IMR-90 (cell line): ENCODE results near the gene GALNT17. TPM values are rescaled to one million over a fixed set of nuclear protein-coding genes. Genes with fewer than 3 reads are reported as not detected.
A peak's percentile ranks its signal among the peaks of the same experiment; 100 is the strongest.

Experiments
- ATAC-seq: fragments of 200-7000 bp; cut with Tn5 transposase; 2 replicates; pipeline ENCODE4 v1.9.1; 2020; ENCODE audit warnings: low read depth, mild to moderate bottlenecking, moderate library complexity
- BruUV-seq: library from RNA; stranded (reverse); fragments of 400-500 nt; replicated peaks from 2 replicates; lab custom pipeline; 2021; lab: Mats Ljungman, UMichigan
- CTCF ChIA-PET: fragments of 300-600 bp; formaldehyde crosslinking; extraction: SDS; loops from one replicate; lab custom pipeline; 2021; ENCODE audit warnings: antibody characterized with exemption; lab: Yijun Ruan, JAX
- POLR2A ChIA-PET: fragments of 300-600 bp; sonication (Branson Sonifier 250); formaldehyde crosslinking; loops from one replicate; lab custom pipeline; 2022; ENCODE audit warnings: antibody characterized with exemption; ENCODE audit not compliant: unreplicated experiment; lab: Charles Lee
- DNase-seq: peaks from one replicate; pipeline ENCODE4 v3.0.0; 2013
- H2AFZ ChIP-seq: replicated peaks from 2 replicates; pipeline ENCODE3; 2013; ENCODE audit warnings: low read length, mild to moderate bottlenecking; ENCODE audit not compliant: poor library complexity
- H2AK5ac ChIP-seq: 2 replicates; pipeline ENCODE4 v1.6.1; 2013; ENCODE audit warnings: low read depth, low read length, inconsistent platforms
- H2AK9ac ChIP-seq: replicated peaks from 2 replicates; pipeline ENCODE3; 2013; ENCODE audit warnings: mild to moderate bottlenecking, low read depth, low read length, moderate library complexity; ENCODE audit not compliant: poor library complexity
- H2BK120ac ChIP-seq: 2 replicates; pipeline ENCODE4 v1.6.1; 2013; ENCODE audit warnings: low read depth, low read length, inconsistent platforms
- H2BK15ac ChIP-seq: 3 replicates; pipeline ENCODE4 v1.6.1; 2013; ENCODE audit warnings: low read depth, low read length, inconsistent platforms
- H2BK20ac ChIP-seq: 2 replicates; pipeline ENCODE4 v1.6.1; 2013; ENCODE audit warnings: low read depth, mild to moderate bottlenecking, inconsistent platforms, low read length, moderate library complexity
- H2BK5ac ChIP-seq: 2 replicates; pipeline ENCODE4 v1.6.1; 2013; ENCODE audit warnings: mild to moderate bottlenecking, low read depth, low read length, inconsistent platforms; ENCODE audit not compliant: poor library complexity, severe bottlenecking
- H3K14ac ChIP-seq: replicated peaks from 2 replicates; pipeline ENCODE4 v1.6.1; 2013; ENCODE audit warnings: low read depth, low read length, inconsistent platforms
- H3K18ac ChIP-seq: 2 replicates; pipeline ENCODE4 v1.6.1; 2013; ENCODE audit warnings: low read depth, low read length, control low read depth
- H3K23ac ChIP-seq: 2 replicates; pipeline ENCODE4 v1.6.1; 2013; ENCODE audit warnings: low read depth, low read length, inconsistent platforms
- H3K27ac ChIP-seq: 2 replicates; pipeline ENCODE4 v1.5.1; 2013; ENCODE audit warnings: mild to moderate bottlenecking, control low read depth, low read length; ENCODE audit not compliant: insufficient read depth
- H3K27me3 ChIP-seq: 2 replicates; pipeline ENCODE4 v1.6.1; 2013; ENCODE audit warnings: low read length; ENCODE audit not compliant: control insufficient read depth, insufficient read depth
- H3K36me3 ChIP-seq: 2 replicates; pipeline ENCODE4 v1.6.1; 2013; ENCODE audit warnings: low read length, mixed read lengths; ENCODE audit not compliant: control insufficient read depth, insufficient read depth
- H3K4ac ChIP-seq: 2 replicates; pipeline ENCODE4 v1.6.1; 2013; ENCODE audit warnings: low read depth, low read length, inconsistent platforms
- H3K4me1 ChIP-seq: 2 replicates; pipeline ENCODE4 v1.6.1; 2013; ENCODE audit warnings: low read length, mixed read lengths; ENCODE audit not compliant: control insufficient read depth, insufficient read depth
- H3K4me2 ChIP-seq: 2 replicates; pipeline ENCODE4 v1.6.1; 2013; ENCODE audit warnings: low read depth, mild to moderate bottlenecking, control low read depth, low read length, moderate library complexity
- H3K4me3 ChIP-seq: 2 replicates; pipeline ENCODE4 v1.5.1; 2013; ENCODE audit warnings: low read depth, mild to moderate bottlenecking, control low read depth, low read length, moderate library complexity; ENCODE audit not compliant: insufficient read depth
- H3K56ac ChIP-seq: 2 replicates; pipeline ENCODE4 v1.6.1; 2013; ENCODE audit warnings: low read length, inconsistent platforms; ENCODE audit not compliant: insufficient read depth; ENCODE audit errors: extremely low read depth
- H3K79me1 ChIP-seq, 2 experiments: 2 replicates each; pipeline ENCODE4 v1.6.1; 2013; ENCODE audit warnings: low read length in 2 of 2, inconsistent platforms in 1 of 2, low read depth in 1 of 2
- H3K9ac ChIP-seq: 2 replicates; pipeline ENCODE4 v1.6.1; 2013; ENCODE audit warnings: low read depth, low read length, control low read depth
- H3K9me1 ChIP-seq: 2 replicates; pipeline ENCODE4 v1.6.1; 2013; ENCODE audit warnings: low read length, inconsistent platforms; ENCODE audit not compliant: insufficient read depth
- H3K9me3 ChIP-seq: 2 replicates; pipeline ENCODE4 v1.6.1; 2013; ENCODE audit warnings: low read length; ENCODE audit not compliant: control insufficient read depth, insufficient read depth
- H4K20me1 ChIP-seq: 2 replicates; pipeline ENCODE4 v1.6.1; 2013; ENCODE audit warnings: low read length, inconsistent platforms; ENCODE audit not compliant: insufficient read depth
- H4K5ac ChIP-seq: 2 replicates; pipeline ENCODE4 v1.6.1; 2013; ENCODE audit warnings: mild to moderate bottlenecking, low read depth, low read length, control low read depth
- H4K8ac ChIP-seq, 2 experiments: 2 replicates each; pipeline ENCODE4 v1.6.1; 2013; ENCODE audit warnings: low read depth in 2 of 2, low read length in 2 of 2, control low read depth in 1 of 2, inconsistent platforms in 1 of 2
- H4K91ac ChIP-seq: 2 replicates; pipeline ENCODE4 v1.6.1; 2013; ENCODE audit warnings: low read depth, low read length, inconsistent platforms; ENCODE audit not compliant: insufficient read depth
- NFE2L2 ChIP-seq: fragments of 150-350 bp; IDR thresholded peaks from 2 replicates; pipeline ENCODE4 v1.6.1; 2016; ENCODE audit warnings: low read depth, mild to moderate bottlenecking, low read length
- RAD21 ChIP-seq: IDR thresholded peaks from 2 replicates; pipeline ENCODE4 v1.6.1; 2012; ENCODE audit warnings: low read length, improper control_type of control experiment
- SMC3 ChIP-seq: fragments of 150-350 bp; IDR thresholded peaks from 2 replicates; pipeline ENCODE4 v1.6.1; 2016; ENCODE audit warnings: low read depth, mild to moderate bottlenecking, antibody characterized with exemption, low read length, moderate library complexity
- WGBS, 2 experiments: methylation state at CpG; one replicate each; pipeline versions ENCODE4 v1.1.5 to v1.1.7; 2013; ENCODE audit warnings: missing lambda C conversion rate in 2 of 2; ENCODE audit not compliant: insufficient read length in 1 of 2; ENCODE audit errors: extremely low coverage in 2 of 2; 5-methylcytosine and 5-hydroxymethylcytosine counted together
- dilution Hi-C: fragments of 300-500 bp; cut with HindIII; formaldehyde crosslinking; loops from one replicate; pipeline ENCODE4 v1.14.3; 2018; ENCODE audit warnings: low sequenced_read_pairs; ENCODE audit not compliant: unreplicated experiment
- in situ Hi-C: fragments of 300-500 bp; cut with MboI; formaldehyde crosslinking; loops from 3 replicates; pipeline ENCODE4 v1.14.3; 2019; ENCODE audit warnings: low sequenced_read_pairs, inconsistent platforms, mixed read lengths
- intact Hi-C: fragments of 100-400 bp; cut with micrococcal nuclease; formaldehyde crosslinking; loops from 2 replicates; pipeline ENCODE4 v1.10.0; 2022
- polyA plus RNA-seq, 3 experiments: library from polyadenylated mRNA; depleted of rRNA; stranded (reverse); fragments of >200 nt; gene quantifications; 2 replicates each; pipeline ENCODE4 v1.2.3, GENCODE V29; 2012; ENCODE audit warnings: low replicate concordance in 1 of 3
- total RNA-seq: library from RNA; depleted of rRNA; stranded (reverse); fragments of >200 nt; gene quantifications from 2 replicates; pipeline ENCODE4 v1.2.3, GENCODE V29; 2012
- TF ChIP-seq, protein P1 (sequence below): fragments of 150-350 bp; IDR thresholded peaks from 2 replicates; pipeline ENCODE4 v1.6.1; 2016; ENCODE audit warnings: low read depth, mild to moderate bottlenecking, low read length, moderate library complexity, borderline replicate concordance
- TF ChIP-seq, protein P2 (sequence below): conservative IDR thresholded peaks from 2 replicates; pipeline ENCODE4 v1.5.1; 2012; ENCODE audit warnings: mild to moderate bottlenecking, low read depth, low read length, improper control_type of control experiment

The GALNT17 gene
- total and polyA plus RNA-seq, 2 of the 4 experiments (the other 2 are of a cell fraction), result not detected

DNA sequence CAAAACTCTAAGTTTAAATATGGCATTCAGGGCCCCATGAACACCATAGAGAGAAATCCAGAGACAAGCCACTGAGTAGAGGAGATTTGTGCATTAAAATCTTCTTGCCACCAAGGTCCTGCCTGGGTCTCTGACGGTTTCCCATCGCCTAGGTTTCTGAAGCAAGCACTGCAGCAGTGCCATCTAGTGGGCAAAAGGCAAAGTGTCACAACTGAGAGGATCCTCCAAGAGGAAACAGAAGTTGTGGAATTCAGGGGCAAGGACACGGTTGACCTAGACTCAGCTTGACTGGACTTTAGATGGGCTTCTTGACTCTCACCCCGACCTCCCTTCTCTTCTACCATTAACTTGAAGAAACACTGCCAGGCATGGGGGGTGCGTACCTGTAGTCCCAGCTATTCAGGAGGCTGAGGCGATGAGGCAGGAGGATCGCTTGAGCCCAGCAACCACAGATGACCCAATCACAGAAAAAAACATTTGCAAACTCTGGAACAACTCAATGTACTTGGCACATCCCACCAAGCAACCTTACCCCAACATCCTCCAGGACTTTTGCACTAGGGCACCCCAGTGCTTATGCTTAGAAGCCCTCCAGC lies 604.1 kb downstream of the GALNT17 start:
- H2BK5ac ChIP-seq, result no peak overlapping the region
- H4K20me1 ChIP-seq, result no peaks in the 10 kb centered on the region
- no peaks in the 10 kb centered on the region for H3K9me3 ChIP-seq
- H2AK9ac ChIP-seq, result no peak overlapping the region
- no peaks in the 10 kb centered on the region for H3K9me1 ChIP-seq
- H2AFZ ChIP-seq, result no peak overlapping the region
- no peak overlapping the region for H3K27ac ChIP-seq
- ChIA-PET POLR2A (no interaction called here), CTCF (no interaction called here)
- no peak overlapping the region for H4K8ac ChIP-seq
- no peak overlapping the region for H3K4me3 ChIP-seq
- H3K14ac ChIP-seq, result no peak overlapping the region
- H3K23ac ChIP-seq, result no peak overlapping the region
- H3K79me1 ChIP-seq, result no peaks in the 10 kb centered on the region
- dilution Hi-C loops (no loop called here), intact Hi-C loops (no loop called here), in situ Hi-C loops (loop anchor here (25.0 kb wide), 1 partner anchor 899 kb away; no protein-coding TSS in a partner anchor)
- no peak overlapping the region for H3K4ac ChIP-seq
- H2BK15ac ChIP-seq, result no peak overlapping the region
- ATAC-seq (peak; percentile 88), DNase-seq (peak; percentile 44)
- H3K56ac ChIP-seq, result no peak overlapping the region
- no peak overlapping the region for H3K4me2 ChIP-seq
- H2AK5ac ChIP-seq, result no peak overlapping the region
- no peaks in the 10 kb centered on the region for H3K27me3 ChIP-seq
- no peak overlapping the region for H2BK120ac ChIP-seq
- no peak overlapping the region for H4K5ac ChIP-seq
- TF ChIP-seq RAD21, result peak; percentile 59
- TF ChIP-seq, protein P1, sequence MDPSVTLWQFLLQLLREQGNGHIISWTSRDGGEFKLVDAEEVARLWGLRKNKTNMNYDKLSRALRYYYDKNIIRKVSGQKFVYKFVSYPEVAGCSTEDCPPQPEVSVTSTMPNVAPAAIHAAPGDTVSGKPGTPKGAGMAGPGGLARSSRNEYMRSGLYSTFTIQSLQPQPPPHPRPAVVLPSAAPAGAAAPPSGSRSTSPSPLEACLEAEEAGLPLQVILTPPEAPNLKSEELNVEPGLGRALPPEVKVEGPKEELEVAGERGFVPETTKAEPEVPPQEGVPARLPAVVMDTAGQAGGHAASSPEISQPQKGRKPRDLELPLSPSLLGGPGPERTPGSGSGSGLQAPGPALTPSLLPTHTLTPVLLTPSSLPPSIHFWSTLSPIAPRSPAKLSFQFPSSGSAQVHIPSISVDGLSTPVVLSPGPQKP, result no peak
- TF ChIP-seq NFE2L2, result no peak
- TF ChIP-seq, protein P2, sequence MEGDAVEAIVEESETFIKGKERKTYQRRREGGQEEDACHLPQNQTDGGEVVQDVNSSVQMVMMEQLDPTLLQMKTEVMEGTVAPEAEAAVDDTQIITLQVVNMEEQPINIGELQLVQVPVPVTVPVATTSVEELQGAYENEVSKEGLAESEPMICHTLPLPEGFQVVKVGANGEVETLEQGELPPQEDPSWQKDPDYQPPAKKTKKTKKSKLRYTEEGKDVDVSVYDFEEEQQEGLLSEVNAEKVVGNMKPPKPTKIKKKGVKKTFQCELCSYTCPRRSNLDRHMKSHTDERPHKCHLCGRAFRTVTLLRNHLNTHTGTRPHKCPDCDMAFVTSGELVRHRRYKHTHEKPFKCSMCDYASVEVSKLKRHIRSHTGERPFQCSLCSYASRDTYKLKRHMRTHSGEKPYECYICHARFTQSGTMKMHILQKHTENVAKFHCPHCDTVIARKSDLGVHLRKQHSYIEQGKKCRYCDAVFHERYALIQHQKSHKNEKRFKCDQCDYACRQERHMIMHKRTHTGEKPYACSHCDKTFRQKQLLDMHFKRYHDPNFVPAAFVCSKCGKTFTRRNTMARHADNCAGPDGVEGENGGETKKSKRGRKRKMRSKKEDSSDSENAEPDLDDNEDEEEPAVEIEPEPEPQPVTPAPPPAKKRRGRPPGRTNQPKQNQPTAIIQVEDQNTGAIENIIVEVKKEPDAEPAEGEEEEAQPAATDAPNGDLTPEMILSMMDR, result peak; percentile 71
- TF ChIP-seq SMC3, result peak; percentile 47; the same call in 1 of the 2 replicates
- BruUV-seq, result no TSS peak
- H3K18ac ChIP-seq, result no peak overlapping the region
- no peaks in the 10 kb centered on the region for H3K4me1 ChIP-seq
- no peaks in the 10 kb centered on the region for H3K36me3 ChIP-seq
- H3K9ac ChIP-seq, result no peak overlapping the region
- 0% methylated on average over 1 of the region's 7 CpGs; no CpG with 5 or more reads in 1 of the 2 experiments for WGBS, 2 experiments
- H2BK20ac ChIP-seq, result no peak overlapping the region
- H4K91ac ChIP-seq, result no peak overlapping the region
